ENCODE measurements around the gene PDPK1.
"Not testable (repeated sequence)": the region's sequence is repeated elsewhere in the genome, so short reads cannot be mapped to it uniquely, and the experiment has no call there.

PDPK1 gene

GRCh38 chr16:2595393-2596205, 57.8 kb downstream of the PDPK1 start:
- no peak for DNase-seq

GRCh38 chr16:2596747-2597559, 59.1 kb downstream of the PDPK1 start:
- DNase-seq = no peak

DNA sequence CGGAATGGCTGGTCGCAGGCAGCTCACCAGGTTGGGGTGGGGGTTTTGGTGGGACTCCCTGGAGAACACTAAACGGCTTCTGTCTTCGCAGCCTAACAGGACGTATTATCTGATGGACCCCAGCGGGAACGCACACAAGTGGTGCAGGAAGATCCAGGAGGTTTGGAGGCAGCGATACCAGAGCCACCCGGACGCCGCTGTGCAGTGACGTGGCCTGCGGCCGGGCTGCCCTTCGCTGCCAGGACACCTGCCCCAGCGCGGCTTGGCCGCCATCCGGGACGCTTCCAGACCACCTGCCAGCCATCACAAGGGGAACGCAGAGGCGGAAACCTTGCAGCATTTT, 59.7 kb downstream of the PDPK1 start:
- DNase-seq = no peak

GRCh38 chr16:2598133-2598641, 60.4 kb downstream of the PDPK1 start:
- no peak for DNase-seq

DNA sequence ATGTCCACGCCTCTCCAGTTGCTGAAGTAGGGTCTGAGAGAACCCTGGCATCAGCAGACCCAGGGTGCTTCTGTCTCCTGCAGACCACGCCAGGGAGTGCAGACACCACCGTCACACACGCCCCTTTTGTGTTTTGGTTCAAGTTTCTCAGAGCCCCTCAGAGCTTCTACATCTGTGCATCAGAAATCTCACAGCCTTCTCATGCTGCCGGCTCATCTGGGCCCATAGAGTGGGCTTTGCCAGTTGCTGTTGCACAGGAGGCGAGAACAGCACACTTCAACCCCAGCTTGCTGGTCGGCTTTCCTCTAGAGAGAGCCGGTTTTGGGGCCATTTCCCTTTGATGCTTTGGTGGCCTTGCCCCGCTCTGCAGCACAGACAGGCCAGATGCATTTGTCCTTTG, 60.9 kb downstream of the PDPK1 start:
- DNase-seq = no peak

- DNase-seq = not testable (repeated sequence)
Observed at GRCh38 chr16:2599165-2599564, 61.3 kb downstream of the PDPK1 start.

DNA sequence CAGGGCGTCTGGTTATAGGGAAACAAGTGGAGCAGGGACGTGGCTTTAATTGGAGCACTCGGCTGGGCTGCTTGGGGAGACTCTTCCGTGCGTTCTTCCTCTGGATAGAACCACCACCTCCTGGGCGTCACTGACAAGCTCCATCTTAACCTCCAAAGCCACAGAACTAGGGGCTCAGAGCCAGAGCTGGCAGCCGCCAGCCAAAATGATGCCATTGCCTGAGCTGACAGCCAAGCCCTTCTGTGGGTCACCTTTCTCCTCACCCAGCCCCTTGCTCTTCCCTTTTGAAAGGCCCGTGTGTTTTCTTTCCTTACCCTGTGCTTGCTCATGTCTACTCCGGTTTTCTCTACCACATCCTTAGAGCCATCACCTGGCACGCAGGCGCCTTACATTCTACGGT, 62.0 kb downstream of the PDPK1 start:
- not testable (repeated sequence) for DNase-seq

DNA sequence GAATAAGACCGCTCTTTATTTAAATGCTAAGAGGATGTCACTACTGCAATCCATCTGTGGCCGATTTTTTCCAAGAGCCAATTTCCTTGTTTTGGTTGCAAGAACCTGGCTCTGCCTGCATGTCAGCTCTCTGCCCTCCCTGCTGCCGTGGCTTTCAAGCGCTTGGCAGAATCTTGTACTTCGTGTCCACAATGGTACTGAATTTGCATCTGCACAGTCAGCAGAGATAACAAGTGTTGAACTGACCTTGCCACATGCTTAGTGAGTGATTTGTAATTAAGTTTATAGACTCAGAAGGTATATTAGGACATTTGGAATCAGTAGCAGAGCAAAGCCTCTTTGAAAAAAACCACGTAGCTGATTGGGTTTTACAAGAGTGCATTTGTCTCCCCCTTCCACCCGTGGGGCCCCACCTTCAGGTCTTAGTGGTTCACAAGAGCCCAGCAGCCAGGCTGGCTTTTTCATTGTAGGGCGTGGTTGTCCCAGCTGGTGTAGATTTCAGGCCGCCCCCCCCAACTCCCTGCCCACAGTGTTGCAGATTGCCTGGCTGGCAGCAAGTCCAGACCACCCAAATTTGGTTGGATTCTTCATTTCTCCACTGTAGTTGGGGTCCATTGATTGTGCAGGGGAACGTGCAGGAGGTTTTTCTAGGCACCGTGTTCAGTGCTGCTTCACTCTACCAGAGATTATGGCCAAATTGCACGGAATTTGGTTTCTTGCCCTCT, 63.6 kb downstream of the PDPK1 start:
- DNase-seq = not testable (repeated sequence)

GRCh38 chr16:2602175-2602574, 64.4 kb downstream of the PDPK1 start:
- not testable (repeated sequence) for DNase-seq

GRCh38 chr16:2603165-2604015, 65.6 kb downstream of the PDPK1 start:
- peak; percentile 87 for DNase-seq

GRCh38 chr16:2604016-2604369, 66.2 kb downstream of the PDPK1 start:
- DNase-seq = not testable (repeated sequence)

DNA sequence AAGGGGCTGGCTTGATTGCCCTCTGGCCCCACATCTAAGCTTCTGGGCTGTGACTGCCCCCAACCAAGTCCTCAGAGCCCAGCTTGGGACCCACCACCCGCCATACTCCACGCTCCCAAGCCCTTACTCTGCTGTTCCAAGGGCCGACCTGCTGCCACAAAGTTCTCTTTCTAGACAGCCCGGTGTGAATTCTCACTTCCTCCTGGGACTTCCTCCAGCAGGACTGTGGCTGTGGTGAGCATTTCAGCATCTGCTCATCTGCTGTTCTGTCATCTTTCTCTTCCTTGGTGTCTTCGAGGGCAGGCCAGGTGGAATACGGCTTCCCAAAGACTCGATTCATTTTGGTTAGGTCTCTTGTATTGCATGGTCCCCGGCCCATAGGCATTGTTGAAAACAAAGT, 69.0 kb downstream of the PDPK1 start:
- DNase-seq = not testable (repeated sequence)

- DNase-seq = not testable (repeated sequence)
Observed at GRCh38 chr16:2609345-2609744, 71.5 kb downstream of the PDPK1 start.

DNA sequence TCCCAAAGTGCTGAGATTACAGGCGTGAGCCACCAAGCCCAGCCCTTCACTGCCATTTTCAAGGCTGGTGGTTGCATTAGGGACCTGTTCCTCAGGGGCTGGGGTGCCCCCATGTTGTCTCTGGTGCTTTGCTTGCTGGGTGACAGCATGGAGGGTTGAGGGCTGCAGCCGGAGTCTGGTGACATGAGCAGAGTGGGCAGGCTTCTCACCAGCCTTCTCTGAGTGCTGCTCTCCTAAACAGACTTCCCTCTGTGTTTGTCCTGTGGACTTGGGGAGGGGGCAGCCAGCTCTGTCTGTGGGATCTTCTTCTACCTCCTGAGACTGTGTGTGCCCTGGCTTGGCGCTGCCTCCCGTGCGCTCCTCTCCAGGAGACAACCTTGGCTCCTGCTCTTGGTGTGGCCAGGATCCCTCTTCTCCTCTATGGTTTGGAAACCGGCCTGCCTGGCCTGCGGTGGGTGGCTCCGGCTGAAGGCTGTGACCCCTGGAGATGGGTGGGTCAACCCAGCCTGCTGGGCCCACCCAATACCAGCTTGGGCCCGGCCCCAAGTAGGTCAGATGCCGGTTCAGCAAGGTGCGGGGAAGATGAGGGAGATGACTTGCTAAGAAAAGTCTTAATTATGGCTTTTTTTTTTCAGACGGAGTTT, 72.1 kb downstream of the PDPK1 start:
- no peak for DNase-seq

GRCh38 chr16:2610781-2611498, 73.1 kb downstream of the PDPK1 start:
- DNase-seq = no peak

GRCh38 chr16:2611499-2611862, 73.7 kb downstream of the PDPK1 start:
- no peak for DNase-seq

DNA sequence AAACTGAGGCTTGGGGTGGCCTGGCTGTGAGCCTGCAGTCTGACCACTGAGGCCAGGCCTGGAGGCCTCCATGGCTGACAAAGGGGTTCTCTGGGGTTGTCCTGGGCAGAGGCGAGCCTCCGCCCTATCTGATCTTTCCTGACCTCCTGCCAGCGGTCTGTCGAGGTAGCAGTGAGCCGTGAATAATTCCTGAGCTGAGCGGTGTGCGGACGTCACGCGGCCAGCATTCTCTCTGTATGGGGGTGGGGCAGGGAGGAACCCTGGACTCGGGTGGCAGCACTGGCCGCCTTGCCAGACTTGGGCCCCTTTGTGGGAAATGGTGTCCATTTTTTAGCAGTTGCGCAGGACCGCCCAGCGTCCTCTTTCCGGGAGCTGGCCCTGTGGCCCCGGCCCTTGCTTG, 74.1 kb downstream of the PDPK1 start:
- DNase-seq = not testable (repeated sequence)

GRCh38 chr16:2613251-2613650, 75.4 kb downstream of the PDPK1 start:
- DNase-seq = not testable (repeated sequence)

DNA sequence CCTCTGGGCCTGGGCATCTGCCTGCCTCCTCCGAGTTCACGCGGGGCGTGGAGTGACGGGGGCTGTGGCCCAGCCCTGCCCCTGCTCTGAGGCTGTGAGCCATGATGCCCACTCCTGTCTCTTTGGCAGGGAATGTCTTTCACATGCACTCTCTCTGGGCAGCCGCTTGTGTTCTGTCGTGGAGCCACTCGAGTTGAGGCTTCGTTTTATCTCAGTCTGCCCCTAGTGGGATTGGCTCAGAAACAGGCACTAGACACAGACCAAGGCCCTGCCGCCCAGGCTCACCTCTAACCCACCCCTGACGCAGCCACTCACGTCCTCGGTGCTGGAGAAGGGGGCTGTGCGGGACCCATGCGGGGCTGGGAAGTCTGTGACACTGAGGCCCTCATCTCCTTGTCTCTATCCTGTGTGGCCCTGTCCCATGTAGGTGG, 77.0 kb downstream of the PDPK1 start:
- no peak for DNase-seq

GRCh38 chr16:2618964-2619363, 81.1 kb downstream of the PDPK1 start:
- DNase-seq = not testable (repeated sequence)

DNA sequence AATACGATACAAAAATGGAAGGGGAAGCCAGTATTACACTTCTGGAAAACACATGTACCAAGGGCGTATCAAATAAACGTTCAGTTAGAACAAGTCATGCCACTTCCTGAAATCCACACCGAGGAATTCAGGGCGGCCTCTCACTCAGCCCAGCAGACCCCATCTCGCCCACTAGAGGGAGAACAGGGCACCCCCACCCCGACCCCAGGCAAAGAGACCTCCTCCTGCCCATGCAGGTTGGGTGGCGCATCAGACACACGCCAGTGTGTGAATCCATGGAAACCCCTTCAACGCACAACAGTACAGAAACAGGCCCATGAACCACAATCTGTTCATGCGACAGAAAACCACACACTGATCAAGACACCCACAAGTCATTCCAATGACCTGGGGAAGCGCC, 81.8 kb downstream of the PDPK1 start:
- DNase-seq = peak; percentile 14
